SK-N-SH treated with all-trans-retinoic acid at 6 μM for 48 hours (cell line): Measurements from ENCODE around the gene SLC66A3.

Experiments used
- CREB5 ChIP-seq: fragments of 250-450 bp; sonication (Bioruptor Pico); IDR thresholded peaks from 2 replicates; pipeline ENCODE4 v1.5.1; 2020; ENCODE audit warnings: low read depth, mild to moderate bottlenecking, moderate library complexity
- TOX ChIP-seq: fragments of 250-450 bp; sonication (Bioruptor Pico); IDR thresholded peaks from 2 replicates; pipeline ENCODE4 v1.8.0; 2021; ENCODE audit warnings: mild to moderate bottlenecking, moderate library complexity, borderline replicate concordance
- ZC3H10 ChIP-seq: fragments of 250-450 bp; sonication (Bioruptor Pico); IDR thresholded peaks from 2 replicates; pipeline ENCODE4 v1.5.1; 2021; ENCODE audit warnings: mild to moderate bottlenecking, moderate library complexity
- ZFP3 ChIP-seq: fragments of 250-450 bp; sonication (Bioruptor Pico); IDR thresholded peaks from 2 replicates; pipeline ENCODE4 v1.5.0; 2020; ENCODE audit warnings: mild to moderate bottlenecking, moderate library complexity
- ZNF565 ChIP-seq: fragments of 450-650 bp; formaldehyde crosslinking; conservative IDR thresholded peaks from 2 replicates; pipeline ENCODE4 v1.5.0; 2020; ENCODE audit warnings: low read depth, mild to moderate bottlenecking, moderate library complexity
- TF ChIP-seq, protein P1 (sequence below): fragments of 250-450 bp; sonication (Bioruptor Pico); IDR thresholded peaks from 2 replicates; pipeline ENCODE4 v1.5.0; 2020; ENCODE audit warnings: mild to moderate bottlenecking, moderate library complexity
- TF ChIP-seq, protein P2 (sequence below): fragments of 250-450 bp; sonication (Bioruptor Pico); IDR thresholded peaks from 2 replicates; pipeline ENCODE4 v1.8.0; 2020; ENCODE audit warnings: mild to moderate bottlenecking, moderate library complexity, borderline replicate concordance

DNA sequence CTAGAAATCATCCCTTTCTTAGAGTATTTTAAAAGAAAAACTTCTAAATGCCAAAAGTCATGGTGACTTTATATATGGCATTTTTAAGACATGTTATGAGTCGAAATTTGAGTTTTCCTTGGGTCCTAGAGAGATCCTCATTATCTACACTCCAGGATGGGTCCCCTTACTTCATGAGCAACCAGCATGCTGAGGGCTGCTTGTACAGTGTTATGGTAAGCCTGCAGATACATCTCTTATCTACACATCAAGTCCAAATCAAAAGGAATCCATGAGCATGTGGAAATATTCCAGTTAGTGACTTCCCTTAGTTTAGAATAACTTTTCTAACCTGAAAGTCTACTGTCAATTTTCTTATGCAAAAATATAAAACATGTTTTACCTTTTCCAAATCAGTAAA lies 58.7 kb downstream of the SLC66A3 start:
- TF ChIP-seq CREB5 = no peak
- TF ChIP-seq ZFP3 (CRISPR knock-in tag) = no peak
- TF ChIP-seq ZC3H10 (CRISPR knock-in tag) = no peak
- TF ChIP-seq, protein P1, sequence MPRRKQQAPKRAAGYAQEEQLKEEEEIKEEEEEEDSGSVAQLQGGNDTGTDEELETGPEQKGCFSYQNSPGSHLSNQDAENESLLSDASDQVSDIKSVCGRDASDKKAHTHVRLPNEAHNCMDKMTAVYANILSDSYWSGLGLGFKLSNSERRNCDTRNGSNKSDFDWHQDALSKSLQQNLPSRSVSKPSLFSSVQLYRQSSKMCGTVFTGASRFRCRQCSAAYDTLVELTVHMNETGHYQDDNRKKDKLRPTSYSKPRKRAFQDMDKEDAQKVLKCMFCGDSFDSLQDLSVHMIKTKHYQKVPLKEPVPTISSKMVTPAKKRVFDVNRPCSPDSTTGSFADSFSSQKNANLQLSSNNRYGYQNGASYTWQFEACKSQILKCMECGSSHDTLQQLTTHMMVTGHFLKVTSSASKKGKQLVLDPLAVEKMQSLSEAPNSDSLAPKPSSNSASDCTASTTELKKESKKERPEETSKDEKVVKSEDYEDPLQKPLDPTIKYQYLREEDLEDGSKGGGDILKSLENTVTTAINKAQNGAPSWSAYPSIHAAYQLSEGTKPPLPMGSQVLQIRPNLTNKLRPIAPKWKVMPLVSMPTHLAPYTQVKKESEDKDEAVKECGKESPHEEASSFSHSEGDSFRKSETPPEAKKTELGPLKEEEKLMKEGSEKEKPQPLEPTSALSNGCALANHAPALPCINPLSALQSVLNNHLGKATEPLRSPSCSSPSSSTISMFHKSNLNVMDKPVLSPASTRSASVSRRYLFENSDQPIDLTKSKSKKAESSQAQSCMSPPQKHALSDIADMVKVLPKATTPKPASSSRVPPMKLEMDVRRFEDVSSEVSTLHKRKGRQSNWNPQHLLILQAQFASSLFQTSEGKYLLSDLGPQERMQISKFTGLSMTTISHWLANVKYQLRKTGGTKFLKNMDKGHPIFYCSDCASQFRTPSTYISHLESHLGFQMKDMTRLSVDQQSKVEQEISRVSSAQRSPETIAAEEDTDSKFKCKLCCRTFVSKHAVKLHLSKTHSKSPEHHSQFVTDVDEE = no peak
- TF ChIP-seq, protein P2, sequence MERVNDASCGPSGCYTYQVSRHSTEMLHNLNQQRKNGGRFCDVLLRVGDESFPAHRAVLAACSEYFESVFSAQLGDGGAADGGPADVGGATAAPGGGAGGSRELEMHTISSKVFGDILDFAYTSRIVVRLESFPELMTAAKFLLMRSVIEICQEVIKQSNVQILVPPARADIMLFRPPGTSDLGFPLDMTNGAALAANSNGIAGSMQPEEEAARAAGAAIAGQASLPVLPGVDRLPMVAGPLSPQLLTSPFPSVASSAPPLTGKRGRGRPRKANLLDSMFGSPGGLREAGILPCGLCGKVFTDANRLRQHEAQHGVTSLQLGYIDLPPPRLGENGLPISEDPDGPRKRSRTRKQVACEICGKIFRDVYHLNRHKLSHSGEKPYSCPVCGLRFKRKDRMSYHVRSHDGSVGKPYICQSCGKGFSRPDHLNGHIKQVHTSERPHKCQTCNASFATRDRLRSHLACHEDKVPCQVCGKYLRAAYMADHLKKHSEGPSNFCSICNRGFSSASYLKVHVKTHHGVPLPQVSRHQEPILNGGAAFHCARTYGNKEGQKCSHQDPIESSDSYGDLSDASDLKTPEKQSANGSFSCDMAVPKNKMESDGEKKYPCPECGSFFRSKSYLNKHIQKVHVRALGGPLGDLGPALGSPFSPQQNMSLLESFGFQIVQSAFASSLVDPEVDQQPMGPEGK (CRISPR knock-in tag) = no peak
- TF ChIP-seq TOX (CRISPR knock-in tag) = no peak
- TF ChIP-seq ZNF565 (CRISPR knock-in tag) = no peak
